Measurements from ENCODE around the gene SIAH1.
"Not testable (repeated sequence)": the region's sequence is repeated elsewhere in the genome, so short reads cannot be mapped to it uniquely, and the experiment has no call there.

Gene SIAH1

GRCh38 chr16:48430890-48431289, 45.7 kb upstream of the SIAH1 start:
- TF ChIP-seq CTCF (IDR thresholded peaks at IDR 0.05), result no peak
- DNase-seq, result no peak
- H3K4me1 ChIP-seq, result no peaks in the 10 kb centered on the region
- intact Hi-C loops (cut with DNase I; ENCODE audit: low total_unique reads), result no loop called here
- H3K27ac ChIP-seq, result no peak overlapping the region
- no peaks in the 10 kb centered on the region for H3K36me3 ChIP-seq
- no peaks in the 10 kb centered on the region for H3K27me3 ChIP-seq
- no peaks in the 10 kb centered on the region for H3K9me3 ChIP-seq
- no peak overlapping the region for H3K4me3 ChIP-seq

GRCh38 chr16:48426244-48427141, 41.3 kb upstream of the SIAH1 start:
- intact Hi-C loops (cut with DNase I; ENCODE audit: low total_unique reads), result no loop called here
- DNase-seq, result no peak
- Histone ChIP-seq H3K27me3 (no peaks in the 10 kb centered on the region), H3K9me3 (no peaks in the 10 kb centered on the region), H3K36me3 (no peaks in the 10 kb centered on the region), H3K4me3 (no peak overlapping the region), H3K27ac (no peak overlapping the region), H3K4me1 (no peaks in the 10 kb centered on the region)
- TF ChIP-seq CTCF (IDR thresholded peaks at IDR 0.05), result no peak

- intact Hi-C loops (cut with DNase I; ENCODE audit: low total_unique reads), result no loop called here
- Histone ChIP-seq H3K36me3 (no peaks in the 10 kb centered on the region), H3K4me3 (no peak overlapping the region), H3K9me3 (no peaks in the 10 kb centered on the region), H3K27me3 (no peaks in the 10 kb centered on the region), H3K27ac (no peak overlapping the region), H3K4me1 (no peaks in the 10 kb centered on the region)
- no peak for DNase-seq
- no peak for TF ChIP-seq CTCF (IDR thresholded peaks at IDR 0.05)
These were observed 37.3 kb upstream of the SIAH1 start for GRCh38 chr16:48422537-48422936.

- DNase-seq, result no peak
- H3K4me1 ChIP-seq, result no peaks in the 10 kb centered on the region
- no peaks in the 10 kb centered on the region for H3K36me3 ChIP-seq
- H3K4me3 ChIP-seq, result no peak overlapping the region
- no peak for TF ChIP-seq CTCF (IDR thresholded peaks at IDR 0.05)
- H3K27me3 ChIP-seq, result no peaks in the 10 kb centered on the region
- intact Hi-C loops (cut with DNase I; ENCODE audit: low total_unique reads), result no loop called here
- no peak overlapping the region for H3K27ac ChIP-seq
- no peaks in the 10 kb centered on the region for H3K9me3 ChIP-seq
These were observed 36.5 kb upstream of the SIAH1 start for GRCh38 chr16:48421741-48422140.

GRCh38 chr16:48420437-48420836, 35.2 kb upstream of the SIAH1 start:
- TF ChIP-seq CTCF (IDR thresholded peaks at IDR 0.05), result no peak
- intact Hi-C loops (cut with DNase I; ENCODE audit: low total_unique reads), result no loop called here
- H3K27me3 ChIP-seq, result no peaks in the 10 kb centered on the region
- no peaks in the 10 kb centered on the region for H3K4me1 ChIP-seq
- H3K9me3 ChIP-seq, result no peaks in the 10 kb centered on the region
- no peaks in the 10 kb centered on the region for H3K36me3 ChIP-seq
- no peak overlapping the region for H3K4me3 ChIP-seq
- H3K27ac ChIP-seq, result no peak overlapping the region
- no peak for DNase-seq

GRCh38 chr16:48416617-48417016, 31.4 kb upstream of the SIAH1 start:
- intact Hi-C loops (cut with DNase I; ENCODE audit: low total_unique reads); H3K27me3 ChIP-seq; H3K36me3 ChIP-seq; DNase-seq; H3K4me3 ChIP-seq; H3K4me1 ChIP-seq; H3K9me3 ChIP-seq; H3K27ac ChIP-seq: not testable (repeated sequence)

All from tibial artery (tissue), 4 donors.